A549 treated with AZD9567 at 1 μM for 4 hours (cell line): Measurements from ENCODE around the gene ZNF197. TPM values are rescaled to one million over a fixed set of nuclear protein-coding genes. Genes with fewer than 3 reads are reported as not detected.

Experiments
- total RNA-seq: library from RNA; stranded (reverse); fragments of 200-300 nt; extraction: Qiagen RNA extraction; gene quantifications from 5 replicates; pipeline ENCODE4 v1.2.3, GENCODE V29; 2022; ENCODE audit not compliant: insufficient read depth

ZNF197 gene
- total RNA-seq = 1.3 to 2.0 TPM (median 1.8 TPM) in 5 replicates

GRCh38 chr3:44624749-44625480, at the start of gene ZNF197:
ZNF197 (plus strand) TSS chr3:44625036; CDS start chr3:44629155, 4,119 bp downstream.

GRCh38 chr3:44584646-44585501, 40.0 kb upstream of the ZNF197 start, which contains the start of gene ZNF660:
ZNF660 (plus strand) TSS chr3:44584964; CDS start chr3:44594194, 9,230 bp downstream.

GRCh38 chr3:44648564-44649229, 23.9 kb downstream of the ZNF197 start, which contains the start of gene ZNF35:
ZNF35 (plus strand) TSS chr3:44648732; CDS start chr3:44651068, 2,336 bp downstream.

Other genes starting within 250 kb of the ZNF197 start
- 2.5 to 3.1 TPM (median 2.8 TPM) in 5 replicates for gene ZNF445, start 147.4 kb upstream of the ZNF197 start, total RNA-seq
- not detected in 5 replicates for gene ZKSCAN7, start 69.8 kb upstream of the ZNF197 start, total RNA-seq
- gene ZNF660, start 40.1 kb upstream of the ZNF197 start, total RNA-seq = not detected in 5 replicates
- gene ZNF35, start 23.7 kb downstream of the ZNF197 start, total RNA-seq = 5.1 to 6.6 TPM (median 5.4 TPM) in 5 replicates
- 1.2 to 1.7 TPM (median 1.5 TPM) in 5 replicates for gene ZNF502, start 87.6 kb downstream of the ZNF197 start, total RNA-seq
- gene ZNF501, start 104.6 kb downstream of the ZNF197 start, total RNA-seq = 0.02 to 0.08 TPM in 2 of 5 replicates, not detected in the others
- 11.3 to 18.1 TPM (median 16.3 TPM) in 5 replicates for gene KIAA1143, start 136.6 kb downstream of the ZNF197 start, total RNA-seq
- 7.7 to 23.4 TPM (median 8.7 TPM) in 5 replicates for gene KIF15, start 136.8 kb downstream of the ZNF197 start, total RNA-seq
- 6.3 to 12.6 TPM (median 10.8 TPM) in 5 replicates for gene TMEM42, start 236.9 kb downstream of the ZNF197 start, total RNA-seq
- 0.06 to 0.26 TPM (median 0.08 TPM) in 4 of 5 replicates, not detected in the other for gene TGM4, start 249.6 kb downstream of the ZNF197 start, total RNA-seq